DND-41 (cell line): ENCODE measurements around the gene CDH23.

Experiments used
- EZH2 ChIP-seq: IDR thresholded peaks from 3 replicates; pipeline ENCODE4 v1.6.1; 2012; ENCODE audit warnings: borderline replicate concordance, low read depth, mild to moderate bottlenecking, moderate library complexity, low read length, inconsistent platforms; ENCODE audit not compliant: severe bottlenecking
- TF ChIP-seq, protein P1 (sequence below): IDR thresholded peaks from 2 replicates; pipeline ENCODE4 v1.5.1; 2012; ENCODE audit warnings: borderline replicate concordance, low read length, moderate library complexity, mild to moderate bottlenecking; ENCODE audit not compliant: poor library complexity, severe bottlenecking; ENCODE audit errors: extremely low read depth

DNA sequence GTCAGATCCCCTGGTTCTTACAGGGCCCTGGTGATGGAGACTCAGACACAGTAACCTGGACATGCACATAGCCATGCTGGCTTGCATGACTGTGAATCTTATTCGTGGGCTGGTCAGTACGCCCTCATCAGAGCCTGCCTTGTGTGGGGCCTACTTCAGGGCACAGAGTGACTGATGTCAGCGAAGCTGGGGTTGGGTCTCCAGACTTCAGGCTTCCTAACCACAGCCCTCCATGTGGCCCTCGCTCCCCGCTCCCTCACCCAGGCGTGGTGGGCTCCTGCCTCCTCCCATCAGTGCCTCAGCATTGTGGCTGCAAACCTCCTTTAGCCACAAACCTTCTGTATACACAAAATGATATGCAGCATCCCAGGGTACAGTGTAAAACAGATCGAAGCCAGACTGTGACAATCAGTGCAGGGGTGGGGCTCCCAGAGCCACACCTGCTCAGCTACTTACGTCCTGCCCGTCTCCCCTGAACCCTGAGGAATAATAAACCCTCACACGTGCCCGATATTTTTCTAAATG is 329.9 kb downstream of the CDH23 start:
- TF ChIP-seq, protein P1, sequence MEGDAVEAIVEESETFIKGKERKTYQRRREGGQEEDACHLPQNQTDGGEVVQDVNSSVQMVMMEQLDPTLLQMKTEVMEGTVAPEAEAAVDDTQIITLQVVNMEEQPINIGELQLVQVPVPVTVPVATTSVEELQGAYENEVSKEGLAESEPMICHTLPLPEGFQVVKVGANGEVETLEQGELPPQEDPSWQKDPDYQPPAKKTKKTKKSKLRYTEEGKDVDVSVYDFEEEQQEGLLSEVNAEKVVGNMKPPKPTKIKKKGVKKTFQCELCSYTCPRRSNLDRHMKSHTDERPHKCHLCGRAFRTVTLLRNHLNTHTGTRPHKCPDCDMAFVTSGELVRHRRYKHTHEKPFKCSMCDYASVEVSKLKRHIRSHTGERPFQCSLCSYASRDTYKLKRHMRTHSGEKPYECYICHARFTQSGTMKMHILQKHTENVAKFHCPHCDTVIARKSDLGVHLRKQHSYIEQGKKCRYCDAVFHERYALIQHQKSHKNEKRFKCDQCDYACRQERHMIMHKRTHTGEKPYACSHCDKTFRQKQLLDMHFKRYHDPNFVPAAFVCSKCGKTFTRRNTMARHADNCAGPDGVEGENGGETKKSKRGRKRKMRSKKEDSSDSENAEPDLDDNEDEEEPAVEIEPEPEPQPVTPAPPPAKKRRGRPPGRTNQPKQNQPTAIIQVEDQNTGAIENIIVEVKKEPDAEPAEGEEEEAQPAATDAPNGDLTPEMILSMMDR, result no peak
- no peak for TF ChIP-seq EZH2
